CD14-positive monocyte (primary cell): ENCODE data around the gene LAMB1. TPM values are rescaled to one million over a fixed set of nuclear protein-coding genes. Genes with fewer than 3 reads are reported as not detected.

Source experiments
- DNase-seq, 3 donors: peaks; one replicate each; pipeline ENCODE4 v3.0.0-alpha.2; 2011 to 2022
- H2AFZ ChIP-seq: 2 replicates; pipeline ENCODE4 v1.6.0; 2012; ENCODE audit warnings: mild to moderate bottlenecking, low read depth, low read length, inconsistent platforms; ENCODE audit not compliant: insufficient read depth, poor library complexity, severe bottlenecking
- H3K27ac ChIP-seq, 2 donors: 1 replicate in 1 of 2; 2 replicates in 1 of 2; pipeline ENCODE4 v1.5.1; 2012 to 2013; ENCODE audit warnings: low read length in 2 of 2, control low read depth in 1 of 2, inconsistent platforms in 1 of 2, low read depth in 1 of 2, mild to moderate bottlenecking in 1 of 2
- H3K27me3 ChIP-seq, 2 donors: one replicate each; pipeline versions ENCODE4 v1.6.0 to v1.6.1; 2011 to 2013; ENCODE audit warnings: low read length in 2 of 2; ENCODE audit not compliant: control insufficient read depth in 2 of 2, insufficient read depth in 2 of 2
- H3K36me3 ChIP-seq, 2 donors: replicated peaks in 1 of 2; 1 replicate in 1 of 2; 2 replicates in 1 of 2; pipeline versions ENCODE4 v1.5.1 to v1.6.1; 2012 to 2013; ENCODE audit warnings: low read length in 2 of 2, control low read depth in 1 of 2, inconsistent platforms in 1 of 2, mild to moderate bottlenecking in 1 of 2; ENCODE audit not compliant: insufficient read depth in 2 of 2, control insufficient read depth in 1 of 2
- H3K4me1 ChIP-seq, 2 donors: 1 replicate in 1 of 2; 2 replicates in 1 of 2; pipeline versions ENCODE4 v1.5.1 to v1.6.1; 2012 to 2013; ENCODE audit warnings: low read length in 2 of 2, control low read depth in 1 of 2, inconsistent platforms in 1 of 2, mild to moderate bottlenecking in 1 of 2, moderate library complexity in 1 of 2; ENCODE audit not compliant: insufficient read depth in 2 of 2, control insufficient read depth in 1 of 2
- H3K4me2 ChIP-seq: replicated peaks from 2 replicates; pipeline ENCODE3; 2012; ENCODE audit warnings: low read length, moderate library complexity, mild to moderate bottlenecking; ENCODE audit not compliant: poor library complexity, severe bottlenecking; ENCODE audit errors: extremely low read depth
- H3K4me3 ChIP-seq, 3 experiments: fragments of 200-600 bp in 1 of 3; sonication (generic) in 1 of 3; replicated peaks in 1 of 3; 1 replicate in 2 of 3; 2 replicates in 1 of 3; pipeline ENCODE4 v1.5.1; 2011 to 2013; ENCODE audit warnings: low read length in 3 of 3, mild to moderate bottlenecking in 3 of 3, control low read depth in 2 of 3, low read depth in 2 of 3, inconsistent platforms in 1 of 3, moderate library complexity in 1 of 3
- H3K79me2 ChIP-seq: 2 replicates; pipeline ENCODE4 v1.6.0; 2012; ENCODE audit warnings: mild to moderate bottlenecking, control low read depth, inconsistent platforms, low read length, moderate library complexity; ENCODE audit not compliant: insufficient read depth
- H3K9ac ChIP-seq: 2 replicates; pipeline ENCODE4 v1.6.0; 2017; ENCODE audit warnings: low read length, mild to moderate bottlenecking; ENCODE audit not compliant: insufficient read depth, poor library complexity, severe bottlenecking
- H3K9me3 ChIP-seq, 2 donors: replicated peaks in 1 of 2; 1 replicate in 1 of 2; 2 replicates in 1 of 2; pipeline versions ENCODE4 v1.5.1 to v1.6.1; 2012 to 2013; ENCODE audit warnings: low read length in 2 of 2, control low read depth in 1 of 2; ENCODE audit not compliant: control insufficient read depth in 1 of 2, insufficient read depth in 1 of 2
- H4K20me1 ChIP-seq: 2 replicates; pipeline ENCODE4 v1.6.0; 2012; ENCODE audit warnings: mild to moderate bottlenecking, low read length, control low read depth, moderate library complexity; ENCODE audit not compliant: insufficient read depth
- H3K27ac Mint-ChIP-seq, 7 donors: one replicate each; pipeline ENCODE4 v1.8.0; 2020; ENCODE audit warnings: mild to moderate bottlenecking in 7 of 7, mixed read lengths in 7 of 7, moderate library complexity in 6 of 7, inconsistent platforms in 2 of 7
- H3K27me3 Mint-ChIP-seq, 3 donors: one replicate each; pipeline ENCODE4 v1.8.0; 2021 to 2022; ENCODE audit warnings: low read depth in 3 of 3, mild to moderate bottlenecking in 3 of 3, mixed read lengths in 3 of 3, moderate library complexity in 3 of 3, inconsistent platforms in 1 of 3
- H3K36me3 Mint-ChIP-seq, 2 donors: one replicate each; pipeline ENCODE4 v1.8.0; 2020; ENCODE audit warnings: mixed read lengths in 2 of 2, inconsistent platforms in 1 of 2, mild to moderate bottlenecking in 1 of 2
- H3K4me1 Mint-ChIP-seq: one replicate; pipeline ENCODE4 v1.8.0; 2020; ENCODE audit warnings: mild to moderate bottlenecking, mixed read lengths
- H3K4me3 Mint-ChIP-seq, 2 donors: one replicate each; pipeline ENCODE4 v1.8.0; 2020; ENCODE audit warnings: mild to moderate bottlenecking in 2 of 2, mixed read lengths in 2 of 2, moderate library complexity in 1 of 2
- H3K9me3 Mint-ChIP-seq, 7 donors: one replicate each; pipeline ENCODE4 v1.8.0; 2020 to 2022; ENCODE audit warnings: mixed read lengths in 7 of 7, mild to moderate bottlenecking in 6 of 7, moderate library complexity in 6 of 7, inconsistent platforms in 2 of 7
- CTCF ChIP-seq: fragments of 200-600 bp; IDR thresholded peaks from one replicate; pipeline ENCODE4 v1.8.0; 2022; ENCODE audit warnings: antibody characterized with exemption, mild to moderate bottlenecking
- WGBS: methylation state at CpG from one replicate; pipeline ENCODE4 v1.1.5; 2013; ENCODE audit warnings: missing lambda C conversion rate; ENCODE audit not compliant: insufficient coverage; 5-methylcytosine and 5-hydroxymethylcytosine counted together
- intact Hi-C, 2 donors: fragments of 100-400 bp; cut with micrococcal nuclease; formaldehyde crosslinking; loops; one replicate each; pipeline versions ENCODE4 v1.15.0 to v1.15.1; 2023
- polyA plus RNA-seq, 3 donors: library from polyadenylated mRNA; depleted of rRNA in 1 of 3; unstranded in 2 of 3; stranded (reverse) in 1 of 3; fragments of 300-500 nt in 2 of 3; fragments of >200 nt in 1 of 3; fragmentation: Illumina TruSeq in 2 of 3; gene quantifications; 1 replicate in 2 of 3; 2 replicates in 1 of 3; pipeline ENCODE4 v1.2.3, GENCODE V29; 2012 to 2021

LAMB1 gene
- polyA plus RNA-seq, 3 donors = 0.42 TPM; not detected in 2

GRCh38 chr7:108000875-108001763 lies 1.8 kb downstream of the LAMB1 start:
- no peak for DNase-seq
- Mint-ChIP-seq H3K36me3 (peaks cover 0 to 5% of the 10 kb centered on the region in 2 donors), H3K27me3 (peaks cover 63 to 81% (median 67%) of the 10 kb centered on the region in 3 donors), H3K4me1 (peaks cover 14% of the 10 kb centered on the region), H3K27ac (no peak overlapping the region), H3K4me3 (peak overlapping the region; percentile 43 to 93), H3K9me3 (peaks cover 0 to 24% (median 3%) of the 10 kb centered on the region in 7 donors)
- peak overlapping the region; percentile 67 for H3K4me2 ChIP-seq
- peaks cover 6 to 26% of the 10 kb centered on the region in 2 donors for H3K4me1 ChIP-seq
- peaks cover 48 to 75% of the 10 kb centered on the region in 2 donors for H3K27me3 ChIP-seq
- H2AFZ ChIP-seq = peak overlapping the region; percentile 37
- H3K27ac ChIP-seq = no peak overlapping the region
- intact Hi-C loops = no loop called here
- WGBS = 10% methylated on average over 33 of the region's 37 CpGs
- H3K79me2 ChIP-seq = no peaks in the 10 kb centered on the region
- peaks cover 0 to 14% of the 10 kb centered on the region in 2 donors for H3K9me3 ChIP-seq
- TF ChIP-seq CTCF = no peak
- H3K9ac ChIP-seq = no peak overlapping the region
- no peaks in the 10 kb centered on the region for H4K20me1 ChIP-seq
- peak overlapping the region in 1 of 3 experiments; percentile 64 for H3K4me3 ChIP-seq
- no peaks in the 10 kb centered on the region for H3K36me3 ChIP-seq

- Histone ChIP-seq H3K4me1 (peaks cover 6 to 26% of the 10 kb centered on the region in 2 donors), H2AFZ (no peak overlapping the region), H3K9ac (no peak overlapping the region), H3K4me3 (no peak overlapping the region), H4K20me1 (no peaks in the 10 kb centered on the region), H3K79me2 (no peaks in the 10 kb centered on the region), H3K9me3 (peaks cover 0 to 14% of the 10 kb centered on the region in 2 donors), H3K4me2 (no peak overlapping the region), H3K36me3 (no peaks in the 10 kb centered on the region), H3K27ac (no peak overlapping the region), H3K27me3 (peaks cover 43 to 75% of the 10 kb centered on the region in 2 donors)
- Mint-ChIP-seq H3K27ac (no peak overlapping the region), H3K4me1 (peaks cover 14% of the 10 kb centered on the region), H3K36me3 (peaks cover 0 to 5% of the 10 kb centered on the region in 2 donors), H3K27me3 (peaks cover 58 to 81% (median 70%) of the 10 kb centered on the region in 3 donors), H3K9me3 (peaks cover 0 to 19% (median 3%) of the 10 kb centered on the region in 7 donors), H3K4me3 (no peak overlapping the region)
- 80% methylated on average over 1 of the region's 4 CpGs for WGBS
- intact Hi-C loops = no loop called here
- no peak for TF ChIP-seq CTCF
- no peak for DNase-seq
These were observed 3.0 kb downstream of the LAMB1 start for GRCh38 chr7:107999779-108000560.
